Gastrocnemius medialis (tissue), 4 donors: Measurements from ENCODE around the gene NUP85. TPM values are rescaled to one million over a fixed set of nuclear protein-coding genes. Genes with fewer than 3 reads are reported as not detected.

Source experiments
- ATAC-seq, 2 donors: fragments of 150-250 bp; one replicate each; pipeline ENCODE4 v1.9.1; 2016
- DNase-seq, 2 donors: peaks; one replicate each; pipeline ENCODE4 v3.0.0-alpha.2; 2019
- H3K27ac ChIP-seq, 4 donors: fragments of 200-600 bp; sonication (generic); 1 replicate in 1 of 4; 2 replicates in 3 of 4; pipeline ENCODE4 v1.5.1; 2016 to 2018; ENCODE audit warnings: mild to moderate bottlenecking in 2 of 4, moderate library complexity in 1 of 4
- H3K27me3 ChIP-seq, 3 donors: fragments of 200-600 bp; sonication (generic) in 2 of 3; 1 replicate in 1 of 3; 2 replicates in 2 of 3; pipeline versions ENCODE4 v1.5.1 to v1.6.0; 2016 to 2019; ENCODE audit warnings: mild to moderate bottlenecking in 1 of 3, moderate library complexity in 1 of 3
- H3K36me3 ChIP-seq, 2 donors: fragments of 200-600 bp; sonication (generic) in 1 of 2; one replicate each; pipeline ENCODE4 v1.5.1; 2017 to 2018
- H3K4me1 ChIP-seq, 2 donors: fragments of 200-600 bp; sonication (generic) in 1 of 2; one replicate each; pipeline ENCODE4 v1.5.1; 2016 to 2017; ENCODE audit warnings: mild to moderate bottlenecking in 2 of 2
- H3K4me3 ChIP-seq, 4 donors: fragments of 200-600 bp; sonication (generic) in 3 of 4; 1 replicate in 1 of 4; 2 replicates in 3 of 4; pipeline ENCODE4 v1.5.1; 2016 to 2019; ENCODE audit warnings: mild to moderate bottlenecking in 2 of 4
- H3K9me3 ChIP-seq, 3 donors: fragments of 200-600 bp; sonication (generic) in 2 of 3; 1 replicate in 1 of 3; 2 replicates in 2 of 3; pipeline ENCODE4 v1.5.1; 2016 to 2019
- CTCF ChIP-seq, 5 experiments: fragments of 450-650 bp in 3 of 5; fragments of 200-600 bp in 2 of 5; sonication (generic) in 2 of 5; IDR thresholded peaks in 4 of 5; conservative IDR thresholded peaks in 1 of 5; 1 replicate in 4 of 5; 2 replicates in 1 of 5; pipeline ENCODE4 v1.5.1; 2016 to 2019; ENCODE audit warnings: antibody characterized with exemption in 5 of 5, mild to moderate bottlenecking in 3 of 5, moderate library complexity in 3 of 5
- POLR2A ChIP-seq, 2 donors: fragments of 450-650 bp; IDR thresholded peaks; one replicate each; pipeline ENCODE4 v1.6.1; 2017; ENCODE audit warnings: antibody characterized with exemption in 2 of 2, mild to moderate bottlenecking in 2 of 2, moderate library complexity in 2 of 2
- in situ Hi-C, 4 donors: fragments of 200-750 bp; cut with MboI; loops; one replicate each; pipeline versions ENCODE4 v1.15.0 to v1.8.0; 2017; ENCODE audit warnings: low sequenced_read_pairs in 4 of 4
- intact Hi-C: fragments of 100-400 bp; cut with DNase I; formaldehyde crosslinking; loops from one replicate; pipeline ENCODE4 v1.15.1; 2023; ENCODE audit warnings: low total_unique reads
- total RNA-seq, 4 donors: library from RNA; depleted of rRNA; stranded (reverse); fragments of >200 nt; gene quantifications; one replicate each; pipeline versions ENCODE4 v1.1.0 to v1.2.3, GENCODE V29; 2016

Gene NUP85
- total RNA-seq, 4 donors from 2014 or later, result 9.4 to 27.7 (median 13.6) TPM

GRCh38 chr17:75207760-75208159, 2.3 kb downstream of the NUP85 start:
- Histone ChIP-seq H3K27ac (no peak overlapping the region), H3K9me3 (no peaks in the 10 kb centered on the region), H3K4me3 (no peak overlapping the region), H3K36me3 (peaks cover 0 to 40% of the 10 kb centered on the region in 2 donors), H3K27me3 (no peaks in the 10 kb centered on the region), H3K4me1 (peaks cover 12 to 16% of the 10 kb centered on the region in 2 donors)
- intact Hi-C loops (no loop called here), in situ Hi-C loops (loop anchor here in 3 of 4 donors (10.0 kb wide), 1 partner anchor 93 kb away; no protein-coding TSS in a partner anchor)
- no peak for ATAC-seq
- DNase-seq, result no peak
- TF ChIP-seq POLR2A (IDR thresholded peaks at IDR 0.05) (no peak), CTCF (IDR thresholded peaks at IDR 0.05 in 4 of 5, conservative IDR thresholded peaks at IDR 0.05 in 1 of 5) (no peak)

- no peak for TF ChIP-seq POLR2A (IDR thresholded peaks at IDR 0.05)
- TF ChIP-seq CTCF (IDR thresholded peaks at IDR 0.05 in 4 of 5, conservative IDR thresholded peaks at IDR 0.05 in 1 of 5), result no peak
- in situ Hi-C loops, result loop anchor here in 3 of 4 donors (10.0 kb wide), 1 partner anchor 93 kb away; no protein-coding TSS in a partner anchor
- intact Hi-C loops, result no loop called here
- H3K9me3 ChIP-seq, result no peaks in the 10 kb centered on the region
- peaks cover 12 to 16% of the 10 kb centered on the region in 2 donors for H3K4me1 ChIP-seq
- H3K36me3 ChIP-seq, result peaks cover 0 to 44% of the 10 kb centered on the region in 2 donors
- DNase-seq (no peak), ATAC-seq (no peak)
- no peak overlapping the region for H3K4me3 ChIP-seq
- H3K27ac ChIP-seq, result no peak overlapping the region
- no peaks in the 10 kb centered on the region for H3K27me3 ChIP-seq
Measured at GRCh38 chr17:75208161-75208560, 2.7 kb downstream of the NUP85 start.

GRCh38 chr17:75209061-75209460, 3.6 kb downstream of the NUP85 start:
- TF ChIP-seq POLR2A (IDR thresholded peaks at IDR 0.05) (no peak), CTCF (IDR thresholded peaks at IDR 0.05 in 4 of 5, conservative IDR thresholded peaks at IDR 0.05 in 1 of 5) (no peak)

GRCh38 chr17:75218131-75218530, 12.7 kb downstream of the NUP85 start:
- intact Hi-C loops (no loop called here), in situ Hi-C loops (no loop called here)
- H3K27ac ChIP-seq, result no peak overlapping the region
- DNase-seq (no peak), ATAC-seq (no peak)
- TF ChIP-seq CTCF (IDR thresholded peaks at IDR 0.05 in 4 of 5, conservative IDR thresholded peaks at IDR 0.05 in 1 of 5), result no peak
- TF ChIP-seq POLR2A (IDR thresholded peaks at IDR 0.05), result no peak
- no peak overlapping the region for H3K4me3 ChIP-seq
- H3K9me3 ChIP-seq, result no peaks in the 10 kb centered on the region
- no peaks in the 10 kb centered on the region for H3K4me1 ChIP-seq
- H3K27me3 ChIP-seq, result no peaks in the 10 kb centered on the region
- H3K36me3 ChIP-seq, result peaks cover 0 to 83% of the 10 kb centered on the region in 2 donors

More at GRCh38 chr17:75209061-75209460, 3.6 kb downstream of the NUP85 start:
- Histone ChIP-seq H3K4me3 (no peak overlapping the region), H3K36me3 (peaks cover 0 to 53% of the 10 kb centered on the region in 2 donors), H3K27me3 (no peaks in the 10 kb centered on the region), H3K27ac (no peak overlapping the region), H3K4me1 (peaks cover 12 to 16% of the 10 kb centered on the region in 2 donors), H3K9me3 (no peaks in the 10 kb centered on the region)
- intact Hi-C loops (no loop called here), in situ Hi-C loops (loop anchor here in 3 of 4 donors (10.0 kb wide), 1 partner anchor 94 kb away; no protein-coding TSS in a partner anchor)
- no peak for ATAC-seq
- no peak for DNase-seq

- H3K36me3 ChIP-seq, result peaks cover 0 to 66% of the 10 kb centered on the region in 2 donors
- no peak for ATAC-seq
- in situ Hi-C loops, result no loop called here
Measured at GRCh38 chr17:75219815-75220214, 14.3 kb downstream of the NUP85 start.

More at GRCh38 chr17:75219815-75220214, 14.3 kb downstream of the NUP85 start:
- no peak for DNase-seq
- Histone ChIP-seq H3K27ac (no peak overlapping the region), H3K4me3 (no peak overlapping the region), H3K27me3 (no peaks in the 10 kb centered on the region), H3K9me3 (no peaks in the 10 kb centered on the region), H3K4me1 (no peaks in the 10 kb centered on the region)
- TF ChIP-seq CTCF (IDR thresholded peaks at IDR 0.05 in 4 of 5, conservative IDR thresholded peaks at IDR 0.05 in 1 of 5) (no peak), POLR2A (IDR thresholded peaks at IDR 0.05) (no peak)
- intact Hi-C loops, result no loop called here
